Fibroblast of pulmonary artery (primary cell): ENCODE measurements around the gene MYH10.

ENCODE experiments used
- DNase-seq: peaks from one replicate; pipeline ENCODE4 v3.0.0-alpha.2; 2010; ENCODE audit warnings: low read depth
- H3K4me3 ChIP-seq: replicated peaks from 2 replicates; pipeline ENCODE4 v1.5.1; 2011; ENCODE audit warnings: low read depth, mild to moderate bottlenecking, control low read depth, low read length, moderate library complexity
- TF ChIP-seq, protein P1 (sequence below): IDR thresholded peaks from 2 replicates; pipeline ENCODE4 v1.5.1; 2011; ENCODE audit warnings: mild to moderate bottlenecking, control low read depth, low read length, inconsistent platforms; ENCODE audit errors: missing control alignments

MYH10 gene

DNA sequence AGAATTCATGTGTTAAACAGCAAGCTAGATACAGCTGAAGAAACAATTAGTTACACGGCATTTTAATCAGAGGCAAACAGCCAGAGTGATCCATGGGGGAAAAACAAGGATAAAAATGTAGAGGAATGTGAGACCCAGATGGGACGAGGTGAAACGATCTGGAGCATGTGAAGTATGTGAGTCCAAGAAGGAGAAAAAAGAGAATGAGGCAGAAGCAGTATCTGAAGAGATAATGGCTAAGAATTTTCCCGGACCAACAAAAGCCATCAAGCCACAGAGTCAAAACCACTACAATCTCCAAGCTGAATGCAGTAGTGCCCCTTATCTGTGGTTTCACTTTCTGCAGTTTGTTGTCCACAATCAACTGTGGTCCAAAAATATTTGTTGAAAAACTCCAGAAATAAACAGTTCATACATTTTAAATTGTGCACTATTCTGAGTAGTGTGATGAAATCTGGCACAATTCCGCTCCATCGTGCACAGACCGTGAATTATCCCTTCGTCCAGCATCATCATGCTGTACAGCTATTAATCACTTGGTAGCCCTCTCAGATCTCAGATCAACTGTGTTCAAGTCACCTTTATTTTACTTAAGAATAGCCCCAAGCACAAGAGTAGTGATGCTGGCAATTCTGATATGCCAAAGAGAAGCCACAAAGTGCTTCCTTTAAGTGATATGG is 18.8 kb downstream of the MYH10 start:
- peak overlapping the region; percentile 39 for H3K4me3 ChIP-seq
- peak; percentile 72 for DNase-seq
- TF ChIP-seq, protein P1, sequence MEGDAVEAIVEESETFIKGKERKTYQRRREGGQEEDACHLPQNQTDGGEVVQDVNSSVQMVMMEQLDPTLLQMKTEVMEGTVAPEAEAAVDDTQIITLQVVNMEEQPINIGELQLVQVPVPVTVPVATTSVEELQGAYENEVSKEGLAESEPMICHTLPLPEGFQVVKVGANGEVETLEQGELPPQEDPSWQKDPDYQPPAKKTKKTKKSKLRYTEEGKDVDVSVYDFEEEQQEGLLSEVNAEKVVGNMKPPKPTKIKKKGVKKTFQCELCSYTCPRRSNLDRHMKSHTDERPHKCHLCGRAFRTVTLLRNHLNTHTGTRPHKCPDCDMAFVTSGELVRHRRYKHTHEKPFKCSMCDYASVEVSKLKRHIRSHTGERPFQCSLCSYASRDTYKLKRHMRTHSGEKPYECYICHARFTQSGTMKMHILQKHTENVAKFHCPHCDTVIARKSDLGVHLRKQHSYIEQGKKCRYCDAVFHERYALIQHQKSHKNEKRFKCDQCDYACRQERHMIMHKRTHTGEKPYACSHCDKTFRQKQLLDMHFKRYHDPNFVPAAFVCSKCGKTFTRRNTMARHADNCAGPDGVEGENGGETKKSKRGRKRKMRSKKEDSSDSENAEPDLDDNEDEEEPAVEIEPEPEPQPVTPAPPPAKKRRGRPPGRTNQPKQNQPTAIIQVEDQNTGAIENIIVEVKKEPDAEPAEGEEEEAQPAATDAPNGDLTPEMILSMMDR = no peak

DNA sequence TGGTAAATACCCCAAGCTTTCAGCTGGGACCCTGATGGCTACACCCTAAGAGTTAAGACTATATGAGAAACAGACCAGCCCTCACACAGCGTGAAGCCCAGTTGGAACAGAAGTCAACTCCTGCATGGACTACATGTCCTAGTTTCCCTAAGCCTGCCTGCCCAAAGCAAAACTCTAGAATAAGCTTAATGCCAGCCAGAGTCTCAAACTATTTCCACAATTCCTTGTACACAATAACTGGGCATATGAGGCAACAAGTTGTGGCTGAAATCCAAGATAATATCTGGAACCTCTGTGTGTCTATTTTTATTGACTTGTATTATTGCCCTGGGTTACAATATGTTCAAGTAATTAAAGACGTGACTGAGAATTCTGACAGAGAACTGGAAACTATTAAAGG is 19.4 kb downstream of the MYH10 start:
- H3K4me3 ChIP-seq = peak overlapping the region; percentile 39
- DNase-seq = peak; percentile 82
- TF ChIP-seq, protein P1 = no peak

DNA sequence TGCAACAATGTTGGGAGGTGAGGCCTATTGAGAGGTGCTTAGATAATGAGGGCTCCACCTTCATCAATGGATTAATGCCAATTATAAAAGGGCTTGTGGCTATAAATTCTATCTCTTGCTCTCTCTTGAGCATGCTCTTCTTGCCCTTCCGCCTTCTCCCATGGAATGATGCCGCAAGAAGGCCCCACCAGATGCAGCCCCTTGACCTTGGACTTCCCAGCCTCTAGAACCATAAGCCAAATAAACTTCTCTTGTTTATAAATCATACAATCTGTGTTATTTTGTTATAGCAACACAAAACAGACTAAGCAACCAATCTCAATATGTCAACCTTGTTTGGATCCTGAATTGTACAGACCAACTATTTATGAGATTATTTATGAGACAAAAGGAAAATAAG is 20.0 kb downstream of the MYH10 start:
- DNase-seq = no peak
- H3K4me3 ChIP-seq = no peak overlapping the region
- TF ChIP-seq, protein P1 = no peak

DNA sequence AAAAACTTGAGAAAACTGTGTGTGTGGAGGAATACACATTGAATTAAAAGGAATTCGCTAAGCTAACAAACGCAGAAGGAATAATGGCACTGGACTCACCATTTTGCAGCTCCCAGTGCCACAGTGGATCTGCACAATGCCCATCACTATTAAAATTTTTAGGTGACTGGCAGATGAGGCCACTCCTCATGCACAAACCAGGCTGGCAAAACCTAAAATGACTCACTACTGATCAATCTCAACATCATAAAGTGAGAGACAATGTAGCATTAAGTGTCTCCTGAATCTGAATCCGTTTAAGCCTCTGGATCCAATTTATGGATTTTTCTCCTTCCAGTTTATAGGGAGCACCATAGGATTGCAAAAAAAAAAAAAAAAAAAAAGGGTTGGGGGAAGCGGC is 20.6 kb downstream of the MYH10 start:
- no peak for DNase-seq
- no peak overlapping the region for H3K4me3 ChIP-seq
- TF ChIP-seq, protein P1 = no peak

- DNase-seq = peak; percentile 33
- no peak overlapping the region for H3K4me3 ChIP-seq
- TF ChIP-seq, protein P1 = no peak
Observed at GRCh38 chr17:8608001-8608400, 22.5 kb downstream of the MYH10 start.

DNA sequence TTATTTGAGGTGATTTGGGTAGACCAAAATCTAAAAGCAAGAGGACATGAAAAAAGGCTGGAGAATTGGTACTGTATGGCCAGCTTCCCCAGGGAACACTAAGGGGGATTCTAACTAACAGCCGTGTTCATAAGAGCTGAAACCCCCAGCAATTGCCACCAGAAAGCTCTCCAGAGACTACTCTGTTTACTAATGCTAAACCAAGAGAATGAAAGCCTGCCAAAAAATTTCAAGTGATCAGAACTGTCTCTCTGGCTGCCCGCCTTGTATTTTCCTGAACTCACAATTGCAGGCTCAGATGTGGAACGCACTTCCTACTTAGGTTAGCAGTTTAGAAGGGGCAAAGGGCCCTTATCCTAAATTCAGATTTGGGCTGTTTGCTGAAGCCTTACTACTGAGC is 24.1 kb downstream of the MYH10 start:
- peak; percentile 21 for DNase-seq
- H3K4me3 ChIP-seq = no peak overlapping the region
- TF ChIP-seq, protein P1 = no peak

DNA sequence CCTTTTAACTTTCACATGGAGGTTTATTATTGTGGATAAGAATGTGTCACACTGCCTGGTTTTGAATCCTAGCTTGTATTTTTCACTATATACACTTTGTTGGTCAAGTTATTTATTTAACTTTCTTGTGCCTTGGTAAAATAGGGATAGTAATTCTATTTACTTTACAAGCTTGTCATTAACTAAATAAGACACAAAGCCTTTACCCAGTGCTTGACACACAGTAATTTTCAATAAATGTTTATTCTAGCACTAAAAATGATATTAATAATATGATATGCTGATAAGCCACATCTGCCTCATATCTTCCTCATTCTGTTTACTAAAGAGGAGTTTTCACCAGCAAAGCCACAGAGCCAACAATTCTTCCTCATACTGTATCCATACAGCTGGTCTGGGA is 27.8 kb downstream of the MYH10 start:
- no peak for DNase-seq
- TF ChIP-seq, protein P1 = no peak

More for the DNA sequence above, 27.8 kb downstream of the MYH10 start:
- no peak overlapping the region for H3K4me3 ChIP-seq
